GM23338 (cell line): ENCODE measurements around the gene PDGFRB. TPM values are rescaled to one million over a fixed set of nuclear protein-coding genes. Genes with fewer than 3 reads are reported as not detected.

Experiments used
- ATAC-seq: fragments of 200-7000 bp; cut with Tn5 transposase; 3 replicates; pipeline ENCODE4 v1.9.1; 2020
- DNase-seq: peaks from one replicate; pipeline ENCODE4 v3.0.0-alpha.2; 2015; ENCODE audit warnings: low spot score
- H2AFZ ChIP-seq: fragments of 200-600 bp; sonication (generic); 2 replicates; pipeline ENCODE4 v1.8.0; 2016; ENCODE audit warnings: antibody characterized with exemption, mild to moderate bottlenecking, moderate library complexity
- H3F3A ChIP-seq: fragments of 200-600 bp; sonication (generic); replicated peaks from 2 replicates; pipeline ENCODE4 v1.8.0; 2017; ENCODE audit warnings: antibody characterized with exemption, mixed run types, low read depth
- H3K27ac ChIP-seq: fragments of 200-600 bp; sonication (generic); 2 replicates; pipeline ENCODE4 v1.6.1; 2016; ENCODE audit warnings: low read depth
- H3K27me3 ChIP-seq: fragments of 200-600 bp; sonication (generic); 2 replicates; pipeline ENCODE4 v1.8.0; 2016; ENCODE audit warnings: mild to moderate bottlenecking, mixed run types, moderate library complexity; ENCODE audit not compliant: insufficient read depth
- H3K36me3 ChIP-seq: fragments of 200-600 bp; sonication (generic); 2 replicates; pipeline ENCODE4 v1.8.0; 2016; ENCODE audit warnings: mild to moderate bottlenecking; ENCODE audit not compliant: insufficient read depth
- H3K4me1 ChIP-seq: fragments of 200-600 bp; sonication (generic); 2 replicates; pipeline ENCODE4 v1.8.0; 2016; ENCODE audit warnings: mild to moderate bottlenecking, moderate library complexity; ENCODE audit not compliant: insufficient read depth
- H3K4me2 ChIP-seq: fragments of 200-600 bp; sonication (generic); 2 replicates; pipeline ENCODE4 v1.7.1; 2017; ENCODE audit warnings: mixed run types
- H3K4me3 ChIP-seq: fragments of 200-600 bp; sonication (generic); 2 replicates; pipeline ENCODE4 v1.6.1; 2016; ENCODE audit warnings: mixed run types
- H3K79me2 ChIP-seq: fragments of 200-600 bp; sonication (generic); replicated peaks from 2 replicates; pipeline ENCODE4 v1.8.0; 2017; ENCODE audit warnings: mild to moderate bottlenecking; ENCODE audit not compliant: insufficient read depth
- H3K9me2 ChIP-seq: fragments of 200-600 bp; sonication (generic); 2 replicates; pipeline ENCODE4 v1.8.0; 2017; ENCODE audit not compliant: insufficient read depth
- H4K20me1 ChIP-seq: fragments of 200-600 bp; sonication (generic); replicated peaks from 2 replicates; pipeline ENCODE4 v1.8.0; 2017; ENCODE audit warnings: mild to moderate bottlenecking; ENCODE audit not compliant: insufficient read depth
- H3K27ac Mint-ChIP-seq: 2 replicates; pipeline ENCODE4 v1.8.0; 2020; ENCODE audit warnings: inconsistent platforms, mild to moderate bottlenecking, moderate library complexity, mixed read lengths
- H3K27me3 Mint-ChIP-seq: 3 replicates; pipeline ENCODE4 v1.8.0; 2022; ENCODE audit warnings: low read depth, mild to moderate bottlenecking, moderate library complexity, mixed read lengths, inconsistent platforms; ENCODE audit not compliant: insufficient read depth, poor library complexity
- H3K36me3 Mint-ChIP-seq: 3 replicates; pipeline ENCODE4 v1.8.0; 2021; ENCODE audit warnings: low read depth, mild to moderate bottlenecking, inconsistent platforms, moderate library complexity, mixed read lengths
- H3K4me1 Mint-ChIP-seq: 3 replicates; pipeline ENCODE4 v1.8.0; 2020; ENCODE audit warnings: mild to moderate bottlenecking, inconsistent platforms, mixed read lengths
- H3K4me3 Mint-ChIP-seq: 3 replicates; pipeline ENCODE4 v1.8.0; 2021; ENCODE audit warnings: moderate library complexity, mild to moderate bottlenecking, inconsistent platforms, mixed read lengths
- H3K9me3 Mint-ChIP-seq: 3 replicates; pipeline ENCODE4 v1.8.0; 2020; ENCODE audit warnings: moderate library complexity, mild to moderate bottlenecking, inconsistent platforms, mixed read lengths
- CREB1 ChIP-seq: fragments of 250-450 bp; sonication (Bioruptor Pico); IDR thresholded peaks from 2 replicates; pipeline ENCODE4 v1.5.0; 2020; ENCODE audit warnings: low read depth, mild to moderate bottlenecking, moderate library complexity
- CTCF ChIP-seq, 2 experiments: fragments of 200-600 bp in 1 of 2; sonication (generic) in 1 of 2; conservative IDR thresholded peaks; 2 replicates each; pipeline versions ENCODE4 v1.5.1 to v1.6.1; 2016 to 2017; ENCODE audit warnings: antibody characterized with exemption in 2 of 2, low read depth in 2 of 2, mild to moderate bottlenecking in 2 of 2, moderate library complexity in 1 of 2
- ETS1 ChIP-seq: IDR thresholded peaks from 2 replicates; pipeline ENCODE4 v1.6.1; 2016; ENCODE audit warnings: antibody characterized with exemption
- EZH2 ChIP-seq: fragments of 200-600 bp; sonication (generic); IDR thresholded peaks from one replicate; pipeline ENCODE4 v1.8.0; 2017; ENCODE audit warnings: antibody characterized with exemption, mild to moderate bottlenecking, low read depth; ENCODE audit not compliant: unreplicated experiment
- EZH2phosphoT487 ChIP-seq: fragments of 200-600 bp; sonication (generic); IDR thresholded peaks from one replicate; pipeline ENCODE4 v1.8.1; 2018; ENCODE audit warnings: antibody characterized with exemption; ENCODE audit not compliant: unreplicated experiment
- JUNB ChIP-seq: IDR thresholded peaks from one replicate; pipeline ENCODE4 v1.6.1; 2016; ENCODE audit warnings: antibody characterized with exemption; ENCODE audit not compliant: unreplicated experiment
- NANOG ChIP-seq: IDR thresholded peaks from 2 replicates; pipeline ENCODE4 v1.6.1; 2016; ENCODE audit warnings: antibody characterized with exemption, borderline replicate concordance
- POLR2AphosphoS5 ChIP-seq: IDR thresholded peaks from 2 replicates; pipeline ENCODE4 v1.6.1; 2016; ENCODE audit warnings: antibody characterized with exemption, low read depth
- REST ChIP-seq: IDR thresholded peaks from one replicate; pipeline ENCODE4 v1.6.1; 2018; ENCODE audit warnings: antibody characterized with exemption; ENCODE audit not compliant: unreplicated experiment
- STAT1 ChIP-seq: IDR thresholded peaks from one replicate; pipeline ENCODE4 v1.6.1; 2016; ENCODE audit warnings: antibody characterized with exemption; ENCODE audit not compliant: unreplicated experiment
- ZNF114 ChIP-seq: fragments of 250-450 bp; sonication (Bioruptor Pico); IDR thresholded peaks from 2 replicates; pipeline ENCODE4 v1.5.0; 2020; ENCODE audit warnings: mild to moderate bottlenecking, moderate library complexity
- ZNF331 ChIP-seq: fragments of 250-450 bp; sonication (Bioruptor Pico); IDR thresholded peaks from 2 replicates; pipeline ENCODE4 v1.5.0; 2020; ENCODE audit warnings: low read depth, mild to moderate bottlenecking, moderate library complexity
- polyA plus RNA-seq: library from polyadenylated mRNA; unstranded; fragments of >200 nt; fragmentation: Nextera tagmentation; extraction: Ambion mirVana; gene quantifications from 2 replicates; pipeline ENCODE4 v1.2.1, GENCODE V29; 2016
- total RNA-seq: library from RNA; depleted of rRNA; stranded (reverse); fragments of >200 nt; shearing (Covaris generic); gene quantifications from 2 replicates; pipeline ENCODE4 v1.2.3, GENCODE V29; 2014

Gene PDGFRB
- total and polyA plus RNA-seq, 2 experiments from 2014 or later = 4.5 to 11.3 TPM

GRCh38 chr5:150142959-150143349, 12.7 kb downstream of the PDGFRB start:
- Mint-ChIP-seq H3K27me3 (peaks cover 18% of the 10 kb centered on the region), H3K36me3 (no peaks in the 10 kb centered on the region; the same call in 2 of the 3 replicates), H3K4me3 (no peak overlapping the region; the same call in 2 of the 3 replicates), H3K27ac (no peak overlapping the region), H3K4me1 (peaks cover 57% of the 10 kb centered on the region), H3K9me3 (no peaks in the 10 kb centered on the region)
- no peak overlapping the region for H3K4me2 ChIP-seq
- no peaks in the 10 kb centered on the region for H3K79me2 ChIP-seq
- no peak overlapping the region for H2AFZ ChIP-seq
- no peaks in the 10 kb centered on the region for H3K27me3 ChIP-seq
- H3K9me2 ChIP-seq = no peaks in the 10 kb centered on the region
- no peaks in the 10 kb centered on the region for H3K36me3 ChIP-seq
- no peak for TF ChIP-seq CREB1 (CRISPR knock-in tag)
- no peak for TF ChIP-seq REST
- TF ChIP-seq JUNB = no peak
- no peak overlapping the region for H3K27ac ChIP-seq
- H3K4me1 ChIP-seq = peaks cover 16% of the 10 kb centered on the region
- ATAC-seq (no peak), DNase-seq (no peak)
- no peaks in the 10 kb centered on the region for H3F3A ChIP-seq
- H4K20me1 ChIP-seq = no peaks in the 10 kb centered on the region
- no peak overlapping the region for H3K4me3 ChIP-seq

- Histone ChIP-seq H3K27ac (no peak overlapping the region), H3K4me3 (no peak overlapping the region), H3K4me1 (peaks cover 22% of the 10 kb centered on the region), H4K20me1 (no peaks in the 10 kb centered on the region), H3K9me2 (no peaks in the 10 kb centered on the region), H3K36me3 (no peaks in the 10 kb centered on the region), H3K4me2 (no peak overlapping the region), H3F3A (no peaks in the 10 kb centered on the region), H3K27me3 (no peaks in the 10 kb centered on the region), H3K79me2 (no peaks in the 10 kb centered on the region), H2AFZ (no peak overlapping the region)
- Mint-ChIP-seq H3K27ac (no peak overlapping the region), H3K4me1 (peaks cover 63% of the 10 kb centered on the region), H3K9me3 (no peaks in the 10 kb centered on the region), H3K27me3 (peaks cover 20% of the 10 kb centered on the region), H3K36me3 (no peaks in the 10 kb centered on the region; the same call in 2 of the 3 replicates), H3K4me3 (no peak overlapping the region; the same call in 2 of the 3 replicates)
- ATAC-seq (no peak), DNase-seq (no peak)
- TF ChIP-seq REST = no peak
- no peak for TF ChIP-seq CTCF (conservative IDR thresholded peaks at IDR 0.05; ENCODE audit: low read depth in 2 of 2)
- TF ChIP-seq EZH2 = no peak
- no peak for TF ChIP-seq POLR2AphosphoS5
- TF ChIP-seq ETS1 = no peak
- no peak for TF ChIP-seq STAT1
- TF ChIP-seq EZH2phosphoT487 = no peak
- no peak for TF ChIP-seq ZNF114 (CRISPR knock-in tag)
- TF ChIP-seq NANOG = no peak
- no peak for TF ChIP-seq ZNF331 (CRISPR knock-in tag)
- TF ChIP-seq JUNB = no peak
- no peak for TF ChIP-seq CREB1 (CRISPR knock-in tag)
Measured at GRCh38 chr5:150142185-150142958, 13.3 kb downstream of the PDGFRB start.
